ENCODE measurements around the gene RFX7.

DNA sequence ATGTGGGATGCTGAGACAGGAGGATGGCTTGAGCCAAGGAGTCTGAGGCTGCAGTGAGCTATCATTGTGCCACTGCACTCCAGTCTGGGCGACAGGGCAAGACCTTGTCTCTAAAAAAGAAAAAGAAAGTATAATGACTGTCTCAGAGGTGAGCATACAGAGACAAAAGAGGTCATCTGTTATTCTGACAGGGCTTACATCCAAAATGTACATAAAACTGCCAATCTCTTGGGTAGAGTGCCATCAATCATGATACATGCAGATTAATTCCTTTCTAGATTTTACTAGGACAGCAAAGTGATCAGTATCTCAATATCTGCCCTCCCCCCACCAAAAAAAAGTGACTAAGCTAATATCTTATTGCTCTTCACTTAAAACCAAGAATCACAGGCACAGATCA, 41.0 kb downstream of the RFX7 start:
- TF ChIP-seq, protein P1, sequence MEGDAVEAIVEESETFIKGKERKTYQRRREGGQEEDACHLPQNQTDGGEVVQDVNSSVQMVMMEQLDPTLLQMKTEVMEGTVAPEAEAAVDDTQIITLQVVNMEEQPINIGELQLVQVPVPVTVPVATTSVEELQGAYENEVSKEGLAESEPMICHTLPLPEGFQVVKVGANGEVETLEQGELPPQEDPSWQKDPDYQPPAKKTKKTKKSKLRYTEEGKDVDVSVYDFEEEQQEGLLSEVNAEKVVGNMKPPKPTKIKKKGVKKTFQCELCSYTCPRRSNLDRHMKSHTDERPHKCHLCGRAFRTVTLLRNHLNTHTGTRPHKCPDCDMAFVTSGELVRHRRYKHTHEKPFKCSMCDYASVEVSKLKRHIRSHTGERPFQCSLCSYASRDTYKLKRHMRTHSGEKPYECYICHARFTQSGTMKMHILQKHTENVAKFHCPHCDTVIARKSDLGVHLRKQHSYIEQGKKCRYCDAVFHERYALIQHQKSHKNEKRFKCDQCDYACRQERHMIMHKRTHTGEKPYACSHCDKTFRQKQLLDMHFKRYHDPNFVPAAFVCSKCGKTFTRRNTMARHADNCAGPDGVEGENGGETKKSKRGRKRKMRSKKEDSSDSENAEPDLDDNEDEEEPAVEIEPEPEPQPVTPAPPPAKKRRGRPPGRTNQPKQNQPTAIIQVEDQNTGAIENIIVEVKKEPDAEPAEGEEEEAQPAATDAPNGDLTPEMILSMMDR (IDR thresholded peaks at IDR 0.05), result no peak
- TF ChIP-seq POLR2A (IDR thresholded peaks at IDR 0.05) (no peak), POLR2AphosphoS5 (IDR thresholded peaks at IDR 0.05) (no peak)

All from breast epithelium (tissue), 3 donors.